ENCODE data around the gene PARG.

- TF ChIP-seq CTCF (optimal IDR thresholded peaks at IDR 0.05 in 1 of 3, IDR thresholded peaks at IDR 0.05 in 1 of 3, conservative IDR thresholded peaks at IDR 0.05 in 1 of 3; ENCODE audit: extremely low read depth in 1 of 3, insufficient read depth in 2 of 3, low read length in 3 of 3) = no peak
- TF ChIP-seq EZH2 (IDR thresholded peaks at IDR 0.05; ENCODE audit: low read length) = no peak
Measured at GRCh38 chr10:49837685-49838084, 104.1 kb downstream of the PARG start.
